ENCODE data around the gene CNTN4.

Gene CNTN4

DNA sequence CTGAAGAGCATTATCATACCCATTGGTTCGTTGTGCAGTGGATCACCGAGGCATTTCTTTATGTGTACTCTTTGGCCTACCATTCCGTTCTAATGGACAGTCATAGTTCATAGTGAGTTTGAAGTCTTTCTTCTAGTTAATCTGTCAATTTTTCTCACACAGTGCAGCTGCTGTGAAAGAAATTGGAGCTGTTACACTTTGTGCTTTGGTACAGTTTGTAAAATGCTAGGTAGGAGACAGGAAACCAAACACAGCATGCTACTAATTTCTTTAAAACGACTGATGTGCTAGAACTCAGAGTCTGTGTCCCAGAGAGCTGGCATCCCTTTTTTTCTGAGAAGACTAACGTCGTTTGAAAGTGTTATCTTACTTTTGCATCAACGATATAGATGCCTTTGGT is 218.9 kb downstream of the CNTN4 start:
- H3K27me3 Mint-ChIP-seq (ENCODE audit: low read depth, poor library complexity) = no peaks in the 10 kb centered on the region

DNA sequence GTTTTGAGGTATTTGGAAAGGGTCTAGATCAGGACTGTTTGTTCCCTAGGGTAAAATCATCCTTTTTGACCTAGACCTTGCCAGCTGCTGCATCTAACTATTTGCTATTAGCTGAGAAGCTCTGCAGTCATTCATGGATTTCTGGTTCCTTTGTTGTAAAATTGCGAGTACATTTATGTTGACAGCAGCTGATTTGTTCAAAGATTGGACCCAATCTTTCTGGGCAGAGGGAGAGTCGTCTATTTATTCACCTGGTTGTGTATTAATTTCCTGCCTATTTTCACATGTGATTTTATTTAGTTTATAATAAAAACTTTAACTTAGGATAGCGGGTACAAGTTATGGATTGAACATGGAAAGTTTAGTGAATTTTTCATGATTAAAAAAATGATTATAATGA is 236.3 kb downstream of the CNTN4 start:
- no peak overlapping the region for H3K27ac Mint-ChIP-seq

More for the DNA sequence above, 218.9 kb downstream of the CNTN4 start:
- H3K4me1 Mint-ChIP-seq = no peaks in the 10 kb centered on the region
- no peak overlapping the region for H3K4me3 Mint-ChIP-seq
- DNase-seq = no peak
- no peaks in the 10 kb centered on the region for H3K36me3 Mint-ChIP-seq (ENCODE audit: low read depth)
- no peaks in the 10 kb centered on the region for H3K9me3 Mint-ChIP-seq
- TF ChIP-seq, protein P1, sequence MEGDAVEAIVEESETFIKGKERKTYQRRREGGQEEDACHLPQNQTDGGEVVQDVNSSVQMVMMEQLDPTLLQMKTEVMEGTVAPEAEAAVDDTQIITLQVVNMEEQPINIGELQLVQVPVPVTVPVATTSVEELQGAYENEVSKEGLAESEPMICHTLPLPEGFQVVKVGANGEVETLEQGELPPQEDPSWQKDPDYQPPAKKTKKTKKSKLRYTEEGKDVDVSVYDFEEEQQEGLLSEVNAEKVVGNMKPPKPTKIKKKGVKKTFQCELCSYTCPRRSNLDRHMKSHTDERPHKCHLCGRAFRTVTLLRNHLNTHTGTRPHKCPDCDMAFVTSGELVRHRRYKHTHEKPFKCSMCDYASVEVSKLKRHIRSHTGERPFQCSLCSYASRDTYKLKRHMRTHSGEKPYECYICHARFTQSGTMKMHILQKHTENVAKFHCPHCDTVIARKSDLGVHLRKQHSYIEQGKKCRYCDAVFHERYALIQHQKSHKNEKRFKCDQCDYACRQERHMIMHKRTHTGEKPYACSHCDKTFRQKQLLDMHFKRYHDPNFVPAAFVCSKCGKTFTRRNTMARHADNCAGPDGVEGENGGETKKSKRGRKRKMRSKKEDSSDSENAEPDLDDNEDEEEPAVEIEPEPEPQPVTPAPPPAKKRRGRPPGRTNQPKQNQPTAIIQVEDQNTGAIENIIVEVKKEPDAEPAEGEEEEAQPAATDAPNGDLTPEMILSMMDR (IDR thresholded peaks at IDR 0.05) = no peak
- H3K27ac Mint-ChIP-seq = no peak overlapping the region

GRCh38 chr3:2343031-2343682 is 244.5 kb downstream of the CNTN4 start:
- Mint-ChIP-seq H3K27me3 (ENCODE audit: low read depth, poor library complexity) (no peaks in the 10 kb centered on the region), H3K4me1 (no peaks in the 10 kb centered on the region), H3K27ac (no peak overlapping the region)

More for the DNA sequence above, 236.3 kb downstream of the CNTN4 start:
- Mint-ChIP-seq H3K36me3 (ENCODE audit: low read depth) (no peaks in the 10 kb centered on the region), H3K27me3 (ENCODE audit: low read depth, poor library complexity) (no peaks in the 10 kb centered on the region), H3K9me3 (no peaks in the 10 kb centered on the region), H3K4me1 (no peaks in the 10 kb centered on the region), H3K4me3 (no peak overlapping the region)
- no peak for DNase-seq
- TF ChIP-seq, protein P1 (IDR thresholded peaks at IDR 0.05) = no peak

DNA sequence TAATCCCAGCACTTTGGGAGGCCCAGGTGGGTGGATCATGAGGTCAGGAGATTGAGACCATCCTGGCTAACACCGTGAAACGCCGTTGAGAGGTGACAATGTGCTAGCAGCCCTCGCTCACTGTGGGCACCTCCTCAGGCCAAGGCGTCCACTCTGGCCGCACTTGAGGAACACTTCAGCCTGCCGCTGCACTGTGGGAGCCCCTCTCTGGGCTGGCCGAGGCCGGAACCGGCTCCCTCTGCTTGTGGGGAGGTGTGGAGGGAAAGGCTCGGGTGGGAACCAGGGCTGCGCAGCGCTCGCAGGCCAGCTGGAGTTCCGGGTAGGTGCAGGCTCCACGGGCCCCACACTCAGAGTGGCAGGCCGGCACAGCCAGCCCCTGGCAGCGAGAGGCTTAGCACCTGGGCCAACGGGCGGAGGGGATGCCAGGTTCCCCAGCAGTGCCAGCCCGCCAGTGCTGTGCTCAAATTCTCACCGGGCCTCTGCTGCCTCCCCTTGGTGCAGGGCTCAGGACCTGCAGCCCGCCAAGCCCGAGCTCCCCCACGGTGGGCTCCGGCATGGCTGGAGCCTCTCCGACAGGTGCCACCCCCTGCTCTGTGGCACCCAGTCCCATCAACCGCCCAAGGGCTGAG is 253.6 kb downstream of the CNTN4 start:
- DNase-seq = no peak
- H3K4me1 Mint-ChIP-seq = peaks cover 12% of the 10 kb centered on the region
- H3K27me3 Mint-ChIP-seq (ENCODE audit: low read depth, poor library complexity) = peaks cover 3% of the 10 kb centered on the region
- no peak overlapping the region for H3K4me3 Mint-ChIP-seq
- H3K27ac Mint-ChIP-seq = no peak overlapping the region
- peaks cover 16% of the 10 kb centered on the region for H3K9me3 Mint-ChIP-seq
- no peaks in the 10 kb centered on the region for H3K36me3 Mint-ChIP-seq (ENCODE audit: low read depth)
- TF ChIP-seq, protein P1 (IDR thresholded peaks at IDR 0.05) = no peak

More at GRCh38 chr3:2343031-2343682, 244.5 kb downstream of the CNTN4 start:
- no peaks in the 10 kb centered on the region for H3K9me3 Mint-ChIP-seq
- DNase-seq = no peak
- no peaks in the 10 kb centered on the region for H3K36me3 Mint-ChIP-seq (ENCODE audit: low read depth)
- no peak overlapping the region for H3K4me3 Mint-ChIP-seq
- TF ChIP-seq, protein P1 (IDR thresholded peaks at IDR 0.05) = no peak

DNA sequence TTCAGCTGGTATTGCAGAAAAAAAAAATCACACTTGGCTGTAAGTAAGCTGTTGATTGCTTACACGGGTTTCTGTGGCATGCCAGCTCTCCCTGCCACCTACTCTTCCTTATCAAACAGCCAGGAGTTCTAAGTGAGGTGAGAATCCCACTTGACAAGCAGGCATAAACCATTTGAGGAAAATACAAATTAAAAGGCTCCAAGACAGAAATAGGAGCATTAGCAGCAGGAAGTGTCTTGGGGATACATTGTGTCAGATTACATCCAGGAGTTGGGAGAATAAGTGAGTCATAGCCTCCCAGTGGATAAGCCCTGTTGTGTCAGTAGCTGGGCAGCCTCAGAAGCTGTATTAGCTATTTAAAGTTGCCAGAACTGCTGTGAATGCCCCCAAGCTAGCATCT is 256.0 kb downstream of the CNTN4 start:
- Mint-ChIP-seq H3K27ac (no peak overlapping the region), H3K27me3 (ENCODE audit: low read depth, poor library complexity) (peaks cover 3% of the 10 kb centered on the region), H3K9me3 (peaks cover 16% of the 10 kb centered on the region), H3K4me3 (no peak overlapping the region), H3K4me1 (peaks cover 12% of the 10 kb centered on the region), H3K36me3 (ENCODE audit: low read depth) (no peaks in the 10 kb centered on the region)
- no peak for DNase-seq
- TF ChIP-seq, protein P1 (IDR thresholded peaks at IDR 0.05) = no peak

All from nephron progenitor cell (in vitro differentiated cells).